Upper lobe of right lung (tissue), 1 donor: ENCODE results near the gene B4GAT1. TPM values are rescaled to one million over a fixed set of nuclear protein-coding genes. Genes with fewer than 3 reads are reported as not detected.
"Not testable (repeated sequence)": the region's sequence is repeated elsewhere in the genome, so short reads cannot be mapped to it uniquely, and the experiment has no call there.

Source experiments
- ATAC-seq: fragments of 200-7000 bp; cut with Tn5 transposase; one replicate; pipeline ENCODE4 v1.9.1; 2020; ENCODE audit warnings: mild to moderate bottlenecking, moderate library complexity
- DNase-seq: peaks from one replicate; pipeline ENCODE4 v3.0.0-alpha.2; 2020
- H3K27ac ChIP-seq: fragments of 200-600 bp; one replicate; pipeline ENCODE4 v1.8.0; 2022
- H3K27me3 ChIP-seq: fragments of 200-600 bp; one replicate; pipeline ENCODE4 v1.8.0; 2022; ENCODE audit warnings: mild to moderate bottlenecking
- H3K36me3 ChIP-seq: fragments of 200-600 bp; one replicate; pipeline ENCODE4 v1.8.0; 2022
- H3K4me1 ChIP-seq: fragments of 200-600 bp; one replicate; pipeline ENCODE4 v1.8.0; 2022
- H3K4me3 ChIP-seq: fragments of 200-600 bp; one replicate; pipeline ENCODE4 v1.8.0; 2022; ENCODE audit warnings: mild to moderate bottlenecking
- H3K9me3 ChIP-seq: fragments of 200-600 bp; one replicate; pipeline ENCODE4 v1.8.0; 2022
- intact Hi-C: fragments of 100-400 bp; cut with DNase I; formaldehyde crosslinking; loops from one replicate; pipeline ENCODE4 v1.11.0; 2022
- total RNA-seq: library from RNA; stranded (reverse); fragmentation: NEBNext Ultra II Directional; extraction: Animal tissue kit (Norgen Biotek cat#: 25700); gene quantifications from one replicate; pipeline ENCODE4 v1.2.1, GENCODE V29; 2021
- TF ChIP-seq, protein P1 (sequence below): fragments of 200-600 bp; IDR thresholded peaks from one replicate; pipeline ENCODE4 v1.8.0; 2022; ENCODE audit warnings: antibody characterized with exemption
- donor health status: DM: no; HTN: yes; CAD: no; lungs with severe emphysema.

The B4GAT1 gene
- total RNA-seq, 1 donor from 2014 or later: 27.4 TPM

DNA sequence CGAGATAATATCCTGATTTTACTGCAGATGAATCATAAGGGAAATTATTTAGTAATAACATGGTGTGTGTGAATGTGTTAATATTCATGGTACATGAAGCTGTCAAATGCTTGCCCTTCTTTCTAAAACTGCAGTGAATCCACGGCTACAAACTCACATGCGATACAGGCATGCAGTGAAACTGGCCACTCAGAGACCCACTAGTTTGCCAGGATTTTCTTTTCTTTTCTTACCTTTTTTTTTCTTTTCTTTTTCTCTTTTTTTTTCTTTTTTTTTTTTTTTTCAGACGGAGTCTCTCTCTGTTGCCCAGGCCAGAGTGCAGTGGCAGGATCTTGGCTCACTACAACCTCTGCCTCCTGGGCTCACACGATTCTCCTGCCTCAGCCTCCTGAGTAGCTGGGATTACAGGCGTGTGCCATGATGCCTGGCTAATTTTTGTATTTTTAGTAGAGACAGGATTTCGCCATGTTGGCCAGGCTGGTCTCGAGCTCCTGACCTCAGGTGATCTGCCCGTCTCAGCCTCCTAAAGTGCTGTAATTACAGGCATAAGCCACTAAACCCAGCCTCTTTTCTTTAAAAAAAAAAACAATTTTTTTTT lies 26.4 kb upstream of the B4GAT1 start:
- H3K4me1 ChIP-seq, H3K4me3 ChIP-seq, H3K9me3 ChIP-seq, H3K27ac ChIP-seq, H3K36me3 ChIP-seq, DNase-seq, H3K27me3 ChIP-seq, intact Hi-C loops, ATAC-seq: not testable (repeated sequence)

DNA sequence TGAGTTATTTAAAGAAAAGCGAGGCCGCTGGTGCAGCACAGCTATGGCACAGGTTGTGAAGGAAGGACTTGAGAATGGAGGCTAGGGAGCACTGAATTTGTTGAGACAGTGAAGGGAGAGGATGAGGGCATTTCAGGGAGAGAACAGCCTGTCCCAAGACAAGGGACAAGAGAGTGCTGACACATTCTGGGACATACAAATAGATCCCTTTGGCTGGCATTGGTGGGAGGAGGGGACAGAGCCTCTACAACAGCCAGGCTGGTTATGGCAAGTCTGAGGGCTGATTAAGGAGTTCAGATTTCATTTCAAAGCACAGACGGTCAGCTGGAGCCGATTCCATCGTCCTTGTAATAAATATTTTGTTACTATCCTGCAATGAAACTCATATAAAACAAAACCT lies 25.8 kb upstream of the B4GAT1 start:
- no peak for ATAC-seq
- Histone ChIP-seq H3K27ac (no peak overlapping the region), H3K9me3 (no peaks in the 10 kb centered on the region), H3K4me1 (peaks cover 9% of the 10 kb centered on the region), H3K4me3 (no peak overlapping the region), H3K36me3 (no peaks in the 10 kb centered on the region), H3K27me3 (peaks cover 5% of the 10 kb centered on the region)
- TF ChIP-seq, protein P1, sequence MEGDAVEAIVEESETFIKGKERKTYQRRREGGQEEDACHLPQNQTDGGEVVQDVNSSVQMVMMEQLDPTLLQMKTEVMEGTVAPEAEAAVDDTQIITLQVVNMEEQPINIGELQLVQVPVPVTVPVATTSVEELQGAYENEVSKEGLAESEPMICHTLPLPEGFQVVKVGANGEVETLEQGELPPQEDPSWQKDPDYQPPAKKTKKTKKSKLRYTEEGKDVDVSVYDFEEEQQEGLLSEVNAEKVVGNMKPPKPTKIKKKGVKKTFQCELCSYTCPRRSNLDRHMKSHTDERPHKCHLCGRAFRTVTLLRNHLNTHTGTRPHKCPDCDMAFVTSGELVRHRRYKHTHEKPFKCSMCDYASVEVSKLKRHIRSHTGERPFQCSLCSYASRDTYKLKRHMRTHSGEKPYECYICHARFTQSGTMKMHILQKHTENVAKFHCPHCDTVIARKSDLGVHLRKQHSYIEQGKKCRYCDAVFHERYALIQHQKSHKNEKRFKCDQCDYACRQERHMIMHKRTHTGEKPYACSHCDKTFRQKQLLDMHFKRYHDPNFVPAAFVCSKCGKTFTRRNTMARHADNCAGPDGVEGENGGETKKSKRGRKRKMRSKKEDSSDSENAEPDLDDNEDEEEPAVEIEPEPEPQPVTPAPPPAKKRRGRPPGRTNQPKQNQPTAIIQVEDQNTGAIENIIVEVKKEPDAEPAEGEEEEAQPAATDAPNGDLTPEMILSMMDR: no peak
- intact Hi-C loops: no loop called here
- no peak for DNase-seq

DNA sequence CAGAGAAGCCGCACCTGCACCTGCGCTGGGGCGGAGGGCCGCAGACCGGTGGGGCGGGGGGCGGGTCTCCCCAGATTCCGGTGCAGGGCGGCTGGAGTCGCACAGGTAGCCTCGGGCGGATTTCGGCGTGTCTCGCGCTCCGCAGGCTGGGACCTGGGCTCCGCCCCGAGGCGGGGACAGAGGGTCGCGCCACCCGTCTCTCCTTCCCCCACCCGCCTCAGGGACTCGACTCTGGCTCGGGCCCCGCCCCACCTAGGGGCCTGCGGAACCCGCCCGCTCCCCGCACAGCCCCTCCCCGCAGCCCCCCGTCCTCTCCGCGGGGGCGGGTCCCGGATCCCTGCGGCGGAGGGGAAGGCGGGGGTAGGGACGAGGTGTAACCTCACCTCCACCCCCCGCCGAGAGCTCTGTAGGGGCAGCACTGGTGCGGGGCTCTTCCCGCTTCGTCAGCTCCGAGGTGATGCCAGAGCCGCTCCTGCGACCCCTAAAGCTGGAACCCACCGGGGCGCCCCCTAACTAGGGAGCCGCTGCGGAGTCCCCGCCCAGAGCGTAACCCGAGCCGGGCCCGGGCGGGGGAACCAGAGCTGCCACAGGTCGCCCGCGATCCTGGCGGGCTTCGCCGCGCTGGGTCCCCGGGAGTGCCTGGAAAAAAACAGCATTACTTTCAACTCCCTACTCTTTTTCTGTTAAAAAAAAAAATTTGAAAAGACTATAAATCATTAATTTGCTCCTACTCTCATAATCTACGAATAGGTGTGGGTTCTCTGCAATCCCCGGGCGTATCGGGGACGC lies 24.4 kb upstream of the B4GAT1 start, which contains the start of gene SLC29A2:
Gene SLC29A2 (minus strand): TSS at position 134 of the 789 bp plus-strand sequence. CDS start 169 bp downstream, outside the sequence.
- Histone ChIP-seq H3K27me3 (peaks cover 5% of the 10 kb centered on the region), H3K4me3 (peak within 1 kb of the TSS; percentile 74), H3K4me1 (peaks cover 9% of the 10 kb centered on the region), H3K36me3 (no peaks in the 10 kb centered on the region), H3K9me3 (no peaks in the 10 kb centered on the region), H3K27ac (peak within 1 kb of the TSS; percentile 80)
- intact Hi-C loops: no loop called here
- TF ChIP-seq, protein P1: no peak
- DNase-seq (peak; percentile 95), ATAC-seq (peak; percentile 94)

DNA sequence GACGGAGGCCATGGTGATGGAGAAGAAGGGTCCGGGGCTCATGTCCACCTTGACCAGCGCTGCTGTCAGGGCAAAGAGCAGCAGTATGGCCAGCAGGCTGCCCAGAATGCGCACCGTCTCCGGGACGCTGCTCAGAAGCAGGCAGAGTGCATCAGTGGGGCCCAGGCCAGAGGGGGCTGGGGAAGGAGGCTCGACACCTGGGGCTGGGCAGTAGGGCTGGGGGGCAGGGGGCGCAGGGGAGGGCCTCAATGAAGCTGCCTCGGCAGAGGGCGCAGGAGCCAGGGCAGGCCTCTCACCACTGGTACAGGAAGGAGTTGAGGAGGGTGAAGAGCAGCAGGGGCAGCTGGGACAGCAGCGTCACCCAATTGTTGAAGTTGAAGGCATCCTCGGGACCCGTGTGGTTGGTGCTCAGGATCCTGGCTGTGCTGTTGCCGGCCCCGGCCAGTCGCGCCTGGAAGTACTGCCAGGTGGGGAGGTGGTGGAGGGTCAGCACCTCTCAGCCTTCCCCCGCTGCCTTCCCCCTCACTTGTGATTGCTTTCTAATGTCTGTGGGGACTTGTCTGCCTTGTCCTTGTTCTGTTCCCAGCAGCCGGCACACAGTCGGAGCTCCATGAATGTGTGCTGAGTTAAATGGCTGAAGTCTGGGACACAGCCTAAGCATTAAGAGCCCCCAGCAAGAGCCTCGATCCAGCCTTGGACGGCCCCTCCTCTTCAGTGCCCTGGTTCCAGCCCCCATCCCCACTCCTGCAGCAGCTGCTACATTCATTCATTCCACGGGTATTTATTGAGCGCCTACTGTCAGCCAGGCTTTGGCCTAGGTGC lies 21.9 kb upstream of the B4GAT1 start:
- Histone ChIP-seq H3K4me1 (peaks cover 9% of the 10 kb centered on the region), H3K9me3 (no peaks in the 10 kb centered on the region), H3K27ac (no peak overlapping the region), H3K4me3 (no peak overlapping the region), H3K36me3 (no peaks in the 10 kb centered on the region), H3K27me3 (peaks cover 5% of the 10 kb centered on the region)
- ATAC-seq: no peak
- DNase-seq: no peak
- intact Hi-C loops: no loop called here
- TF ChIP-seq, protein P1: no peak

DNA sequence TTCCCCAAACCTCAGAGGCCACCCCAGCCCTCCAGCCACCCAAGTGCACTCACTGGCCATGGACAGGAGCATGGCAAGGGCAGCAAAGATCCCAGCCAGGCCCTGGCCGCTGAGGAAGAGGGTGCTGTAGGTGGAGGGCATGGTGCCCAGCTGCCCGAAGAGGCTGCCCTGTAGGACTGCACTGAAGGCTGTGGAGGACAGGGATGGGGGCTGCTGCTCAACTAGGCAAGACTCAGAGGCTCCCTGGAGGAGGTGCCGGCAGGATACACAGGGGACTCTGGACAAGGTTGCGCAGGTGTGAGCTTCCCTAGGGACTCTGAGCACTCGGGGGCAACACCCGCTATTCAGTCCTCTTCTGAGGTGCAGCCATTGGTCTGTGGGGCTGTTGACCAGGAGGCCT lies 21.1 kb upstream of the B4GAT1 start:
- H3K4me1 ChIP-seq: peaks cover 15% of the 10 kb centered on the region
- H3K4me3 ChIP-seq: no peak overlapping the region
- no peaks in the 10 kb centered on the region for H3K36me3 ChIP-seq
- no peak overlapping the region for H3K27ac ChIP-seq
- TF ChIP-seq, protein P1: no peak
- no peak for ATAC-seq
- H3K9me3 ChIP-seq: no peaks in the 10 kb centered on the region
- H3K27me3 ChIP-seq: peaks cover under 1% of the 10 kb centered on the region
- DNase-seq: peak; percentile 62
- intact Hi-C loops: no loop called here
